Measurements from ENCODE around the gene ACP4. TPM values are rescaled to one million over a fixed set of nuclear protein-coding genes. Genes with fewer than 3 reads are reported as not detected.
"Not testable (repeated sequence)": the region's sequence is repeated elsewhere in the genome, so short reads cannot be mapped to it uniquely, and the experiment has no call there.

Gene ACP4
- polyA plus RNA-seq, 1 experiment = not detected

DNA sequence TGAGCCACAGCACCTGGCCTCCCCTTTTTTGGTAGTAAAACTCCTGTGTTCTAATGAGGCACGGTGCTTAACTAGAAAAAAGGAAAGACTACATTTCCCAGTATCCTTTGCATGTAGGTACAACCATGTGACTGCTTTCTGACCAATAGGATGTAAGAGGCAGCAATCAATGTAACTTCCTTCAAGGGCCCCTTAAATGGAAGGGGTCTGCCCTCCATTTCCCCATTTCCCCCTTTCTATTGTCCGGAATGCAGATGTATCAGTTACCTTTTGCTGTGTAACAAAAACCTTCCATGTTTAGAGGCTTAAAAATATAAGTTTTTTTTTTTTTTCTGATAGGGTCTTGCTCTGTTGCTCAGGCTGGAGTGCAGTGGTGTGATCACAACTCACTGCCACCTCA, 17.7 kb upstream of the ACP4 start:
- POLR2A ChIA-PET = no interaction called here
- Histone ChIP-seq H3K27me3 (ENCODE audit: control insufficient read depth, insufficient read depth, low read length) (no peaks in the 10 kb centered on the region), H3K4me3 (ENCODE audit: low read depth, low read length) (no peak overlapping the region), H3K9me3 (ENCODE audit: control insufficient read depth, insufficient read depth, low read length) (no peaks in the 10 kb centered on the region; the same call in 1 of the 2 replicates), H3K27ac (ENCODE audit: low read depth, low read length) (no peak overlapping the region)
- CTCF ChIA-PET = interaction anchor here (0.7 kb wide), 1 partner anchor 48 kb away, joined by 7 read pairs; no protein-coding TSS in a partner anchor
- TF ChIP-seq, protein P1, sequence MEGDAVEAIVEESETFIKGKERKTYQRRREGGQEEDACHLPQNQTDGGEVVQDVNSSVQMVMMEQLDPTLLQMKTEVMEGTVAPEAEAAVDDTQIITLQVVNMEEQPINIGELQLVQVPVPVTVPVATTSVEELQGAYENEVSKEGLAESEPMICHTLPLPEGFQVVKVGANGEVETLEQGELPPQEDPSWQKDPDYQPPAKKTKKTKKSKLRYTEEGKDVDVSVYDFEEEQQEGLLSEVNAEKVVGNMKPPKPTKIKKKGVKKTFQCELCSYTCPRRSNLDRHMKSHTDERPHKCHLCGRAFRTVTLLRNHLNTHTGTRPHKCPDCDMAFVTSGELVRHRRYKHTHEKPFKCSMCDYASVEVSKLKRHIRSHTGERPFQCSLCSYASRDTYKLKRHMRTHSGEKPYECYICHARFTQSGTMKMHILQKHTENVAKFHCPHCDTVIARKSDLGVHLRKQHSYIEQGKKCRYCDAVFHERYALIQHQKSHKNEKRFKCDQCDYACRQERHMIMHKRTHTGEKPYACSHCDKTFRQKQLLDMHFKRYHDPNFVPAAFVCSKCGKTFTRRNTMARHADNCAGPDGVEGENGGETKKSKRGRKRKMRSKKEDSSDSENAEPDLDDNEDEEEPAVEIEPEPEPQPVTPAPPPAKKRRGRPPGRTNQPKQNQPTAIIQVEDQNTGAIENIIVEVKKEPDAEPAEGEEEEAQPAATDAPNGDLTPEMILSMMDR (IDR thresholded peaks at IDR 0.05; ENCODE audit: low read depth, low read length) = no peak
- no peak for DNase-seq (ENCODE audit: low read depth, low spot score)

DNA sequence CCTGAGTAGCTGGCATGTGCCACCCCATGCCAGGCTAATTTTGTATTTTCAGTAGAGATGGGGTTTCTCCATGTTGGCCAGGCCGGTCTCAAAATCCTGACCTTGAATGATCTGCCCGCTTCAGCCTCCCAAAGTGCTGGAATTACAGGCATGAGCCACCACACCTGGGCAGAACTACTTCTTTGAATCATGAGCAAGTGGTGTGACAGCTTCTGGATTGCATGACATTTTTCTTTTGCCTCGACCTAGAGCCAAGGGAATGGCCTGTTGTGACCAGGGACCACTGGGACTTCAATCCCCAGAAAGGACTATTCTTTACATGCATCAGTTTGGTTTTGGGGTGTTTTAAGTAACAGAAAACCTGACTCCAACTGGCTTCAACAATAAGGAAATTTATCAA, 17.3 kb upstream of the ACP4 start:
- POLR2A ChIA-PET; H3K4me3 ChIP-seq (ENCODE audit: low read depth, low read length): not testable (repeated sequence)
- CTCF ChIA-PET = interaction anchor here (0.7 kb wide), 1 partner anchor 48 kb away, joined by 7 read pairs; no protein-coding TSS in a partner anchor

DNA sequence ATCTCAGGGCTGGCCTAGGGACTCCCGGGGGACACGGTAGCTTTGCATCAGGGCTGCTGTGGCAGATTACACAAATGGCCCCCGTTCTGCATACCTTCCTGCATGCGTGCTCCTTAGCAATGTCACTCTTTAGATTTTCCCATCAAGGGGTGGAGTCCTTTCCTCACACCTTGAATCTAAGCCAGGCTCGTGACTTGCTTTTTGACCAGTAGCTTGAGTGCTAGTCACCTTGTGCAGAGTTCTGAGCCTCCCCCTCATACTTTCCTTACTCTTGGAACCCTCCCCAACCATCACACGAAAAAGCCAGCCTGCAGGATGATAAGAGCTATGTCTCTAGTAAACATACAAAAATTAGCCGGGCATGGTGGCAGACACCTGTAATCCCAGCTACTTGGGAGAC, 16.8 kb upstream of the ACP4 start:
- DNase-seq (ENCODE audit: low read depth, low spot score); CTCF ChIA-PET; H3K27me3 ChIP-seq (ENCODE audit: control insufficient read depth, insufficient read depth, low read length); H3K27ac ChIP-seq (ENCODE audit: low read depth, low read length); POLR2A ChIA-PET; H3K4me3 ChIP-seq (ENCODE audit: low read depth, low read length); H3K9me3 ChIP-seq (ENCODE audit: control insufficient read depth, insufficient read depth, low read length): not testable (repeated sequence)

More for the DNA sequence above, 17.3 kb upstream of the ACP4 start:
- not testable (repeated sequence) for H3K27ac ChIP-seq (ENCODE audit: low read depth, low read length); H3K27me3 ChIP-seq (ENCODE audit: control insufficient read depth, insufficient read depth, low read length); DNase-seq (ENCODE audit: low read depth, low spot score); H3K9me3 ChIP-seq (ENCODE audit: control insufficient read depth, insufficient read depth, low read length)

DNA sequence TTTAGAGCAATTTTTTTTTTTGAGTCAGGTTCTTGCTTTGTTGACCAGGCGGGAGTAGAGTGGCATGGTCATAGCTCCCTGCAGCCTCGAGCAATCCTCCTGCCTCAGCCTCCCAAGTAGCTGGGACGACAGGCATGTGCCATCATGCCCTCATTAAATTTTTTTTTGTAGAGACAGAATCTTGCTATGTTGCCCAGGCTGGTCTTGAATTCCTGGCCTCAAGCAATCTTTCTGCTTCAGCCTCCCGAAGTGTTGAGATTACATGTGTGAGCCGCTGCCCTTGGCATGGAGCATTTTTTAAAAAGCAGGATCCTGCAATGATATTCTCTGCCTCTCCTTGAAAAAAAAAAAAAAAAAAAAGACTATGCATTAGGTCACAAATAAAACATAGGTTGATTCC, 14.1 kb upstream of the ACP4 start:
- TF ChIP-seq, protein P1 (IDR thresholded peaks at IDR 0.05; ENCODE audit: low read depth, low read length) = no peak
- Histone ChIP-seq H3K4me3 (ENCODE audit: low read depth, low read length) (no peak overlapping the region), H3K9me3 (ENCODE audit: control insufficient read depth, insufficient read depth, low read length) (no peaks in the 10 kb centered on the region; the same call in none of the 2 replicates), H3K27ac (ENCODE audit: low read depth, low read length) (no peak overlapping the region), H3K27me3 (ENCODE audit: control insufficient read depth, insufficient read depth, low read length) (peaks cover 28% of the 10 kb centered on the region)
- ChIA-PET POLR2A (no interaction called here), CTCF (no interaction called here)
- no peak for DNase-seq (ENCODE audit: low read depth, low spot score)

DNA sequence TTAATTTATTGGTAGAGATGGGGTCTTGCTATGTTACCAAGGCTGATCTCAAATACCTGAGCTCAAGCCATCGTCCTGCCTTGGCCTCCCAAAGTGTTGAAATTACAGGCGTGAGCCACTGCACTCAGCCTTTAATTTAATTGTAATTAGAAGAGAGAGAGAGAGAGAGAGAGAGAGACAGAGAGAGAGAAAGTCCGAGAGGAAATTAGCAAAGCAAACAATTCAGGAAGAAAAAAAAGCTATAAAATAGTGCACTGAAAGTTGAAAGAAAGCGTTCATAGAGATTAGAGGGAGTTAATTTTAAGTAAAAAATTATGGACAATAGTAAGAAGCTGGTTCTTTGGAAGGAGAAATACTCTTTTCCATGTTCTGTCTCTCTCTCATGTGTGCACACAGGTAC, 13.0 kb upstream of the ACP4 start:
- TF ChIP-seq, protein P1 (IDR thresholded peaks at IDR 0.05; ENCODE audit: low read depth, low read length) = no peak
- CTCF ChIA-PET = interaction anchor here (1.0 to 1.3 kb wide), 4 partner anchors 52 to 239 kb away, joined by 3 to 5 read pairs (median 4); no protein-coding TSS in a partner anchor

DNA sequence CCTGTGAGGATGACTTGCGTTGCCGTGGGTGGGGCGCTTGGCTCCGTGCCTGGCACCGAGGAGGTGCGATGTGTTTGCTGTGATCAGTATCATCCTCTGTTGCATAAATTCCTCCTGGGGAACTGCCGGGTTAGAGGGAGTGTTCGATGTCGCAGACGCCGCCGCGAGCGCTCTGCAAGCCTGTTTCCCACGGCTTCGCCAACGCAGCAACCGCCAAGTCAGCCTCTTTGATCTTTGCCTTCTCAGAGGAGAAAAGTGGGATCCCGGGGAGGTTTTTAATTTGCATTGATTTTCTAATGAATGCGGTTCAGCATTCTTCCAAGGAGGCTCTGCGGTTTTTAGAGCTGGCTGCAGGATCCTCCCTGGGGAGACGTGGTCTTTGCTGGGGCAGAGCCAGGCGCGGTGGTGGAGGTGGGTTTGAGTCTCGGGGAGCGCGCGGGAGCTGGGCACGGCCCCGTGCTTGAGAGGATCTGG, 12.3 kb upstream of the ACP4 start:
- TF ChIP-seq, protein P1 (IDR thresholded peaks at IDR 0.05; ENCODE audit: low read depth, low read length) = no peak
- Histone ChIP-seq H3K9me3 (ENCODE audit: control insufficient read depth, insufficient read depth, low read length) (no peaks in the 10 kb centered on the region; the same call in none of the 2 replicates), H3K27me3 (ENCODE audit: control insufficient read depth, insufficient read depth, low read length) (peaks cover 33% of the 10 kb centered on the region), H3K4me3 (ENCODE audit: low read depth, low read length) (no peak overlapping the region), H3K27ac (ENCODE audit: low read depth, low read length) (no peak overlapping the region)
- no peak for DNase-seq (ENCODE audit: low read depth, low spot score)
- ChIA-PET CTCF (interaction anchor here (0.5 to 1.3 kb wide), 5 partner anchors 10 to 240 kb away, joined by 3 to 5 read pairs (median 4); no protein-coding TSS in a partner anchor), POLR2A (no interaction called here)

More for the DNA sequence above, 13.0 kb upstream of the ACP4 start:
- Histone ChIP-seq H3K27me3 (ENCODE audit: control insufficient read depth, insufficient read depth, low read length) (peaks cover 29% of the 10 kb centered on the region), H3K4me3 (ENCODE audit: low read depth, low read length) (no peak overlapping the region), H3K9me3 (ENCODE audit: control insufficient read depth, insufficient read depth, low read length) (no peaks in the 10 kb centered on the region; the same call in none of the 2 replicates), H3K27ac (ENCODE audit: low read depth, low read length) (no peak overlapping the region)
- no peak for DNase-seq (ENCODE audit: low read depth, low spot score)
- POLR2A ChIA-PET = interaction anchor here (0.7 kb wide), 1 partner anchor 104 kb away, joined by 3 read pairs; no protein-coding TSS in a partner anchor

Data from AG04450 (cell line).